HEK293 (cell line): ENCODE data around the gene LYPD6B.

Experiments used
- CTCF ChIA-PET: fragments of 350-600 bp; formaldehyde crosslinking; extraction: SDS; loops from one replicate; lab custom pipeline; 2021; ENCODE audit warnings: antibody characterized with exemption; lab: Yijun Ruan, JAX
- POLR2A ChIA-PET: fragments of 300-600 bp; formaldehyde crosslinking; extraction: SDS; loops from one replicate; lab custom pipeline; 2020; ENCODE audit warnings: antibody characterized with exemption, inconsistent platforms; lab: Yijun Ruan, JAX
- H3K27ac ChIP-seq: fragments of 200-500 bp; sonication (Bioruptor generic); 2 replicates; pipeline ENCODE4 v1.5.1; 2014; ENCODE audit warnings: low read depth, low read length, control low read depth, inconsistent platforms; ENCODE audit errors: extremely low read depth
- H3K36me3 ChIP-seq, 2 experiments: fragments of 200-500 bp in 1 of 2; sonication (Bioruptor generic) in 1 of 2; 1 replicate in 1 of 2; 2 replicates in 1 of 2; pipeline ENCODE4 v1.5.1; 2014 to 2017; ENCODE audit warnings: inconsistent platforms in 2 of 2, low read length in 2 of 2; ENCODE audit not compliant: control insufficient read depth in 2 of 2, insufficient read depth in 1 of 2
- H3K4me1 ChIP-seq: fragments of 200-500 bp; sonication (Bioruptor generic); 2 replicates; pipeline ENCODE4 v1.5.1; 2014; ENCODE audit warnings: mild to moderate bottlenecking, low read length, inconsistent platforms; ENCODE audit not compliant: control insufficient read depth, insufficient read depth
- H3K4me3 ChIP-seq: 2 replicates; pipeline ENCODE4 v1.5.1; 2011; ENCODE audit warnings: low read depth, mild to moderate bottlenecking, control low read depth, low read length, moderate library complexity
- H3K9me3 ChIP-seq: fragments of 200-500 bp; sonication (Bioruptor generic); 2 replicates; pipeline ENCODE4 v1.5.1; 2014; ENCODE audit warnings: low read depth, low read length, inconsistent platforms; ENCODE audit not compliant: control insufficient read depth, insufficient read depth
- KLF16 ChIP-seq: fragments of 450-650 bp; formaldehyde crosslinking; IDR thresholded peaks from 2 replicates; pipeline ENCODE4 v1.5.1; 2017; ENCODE audit warnings: missing biosample characterization, missing genetic modification characterization
- SETDB1 ChIP-seq: IDR thresholded peaks from one replicate; pipeline ENCODE4 v1.6.1; 2017; ENCODE audit warnings: mild to moderate bottlenecking, low read length, moderate library complexity, mixed read lengths; ENCODE audit not compliant: insufficient read length
- SP3 ChIP-seq: fragments of 450-650 bp; formaldehyde crosslinking; IDR thresholded peaks from 2 replicates; pipeline ENCODE4 v1.5.1; 2016; ENCODE audit warnings: missing biosample characterization, missing genetic modification characterization
- ZBTB7A ChIP-seq: fragments of 450-650 bp; formaldehyde crosslinking; IDR thresholded peaks from 2 replicates; pipeline ENCODE4 v1.5.1; 2016; ENCODE audit warnings: low read depth, missing biosample characterization, missing genetic modification characterization
- ZBTB8A ChIP-seq: fragments of 450-650 bp; formaldehyde crosslinking; IDR thresholded peaks from 2 replicates; pipeline ENCODE4 v1.5.1; 2016; ENCODE audit warnings: missing biosample characterization, missing genetic modification characterization
- ZIC2 ChIP-seq: fragments of 450-650 bp; formaldehyde crosslinking; IDR thresholded peaks from 2 replicates; pipeline ENCODE4 v1.5.1; 2016; ENCODE audit warnings: missing biosample characterization, missing genetic modification characterization
- ZNF155 ChIP-seq: fragments of 450-650 bp; formaldehyde crosslinking; IDR thresholded peaks from 2 replicates; pipeline ENCODE4 v1.5.1; 2016; ENCODE audit warnings: missing biosample characterization, missing genetic modification characterization
- ZNF157 ChIP-seq: fragments of 450-650 bp; formaldehyde crosslinking; IDR thresholded peaks from 2 replicates; pipeline ENCODE4 v1.5.1; 2016; ENCODE audit warnings: missing biosample characterization, missing genetic modification characterization
- ZNF48 ChIP-seq: fragments of 450-650 bp; formaldehyde crosslinking; IDR thresholded peaks from 2 replicates; pipeline ENCODE4 v1.5.1; 2016; ENCODE audit warnings: missing biosample characterization, missing genetic modification characterization
- ZNF529 ChIP-seq: fragments of 450-650 bp; formaldehyde crosslinking; IDR thresholded peaks from 2 replicates; pipeline ENCODE4 v1.5.1; 2017; ENCODE audit warnings: missing genetic modification characterization, missing biosample characterization; ENCODE audit not compliant: insufficient replicate concordance
- ZNF768 ChIP-seq: fragments of 450-650 bp; formaldehyde crosslinking; IDR thresholded peaks from 2 replicates; pipeline ENCODE4 v1.5.1; 2018; ENCODE audit warnings: missing biosample characterization, mild to moderate bottlenecking, missing genetic modification characterization
- ZNF777 ChIP-seq: fragments of 450-650 bp; formaldehyde crosslinking; IDR thresholded peaks from 2 replicates; pipeline ENCODE4 v1.5.1; 2017; ENCODE audit warnings: missing biosample characterization, missing genetic modification characterization, borderline replicate concordance
- ZSCAN23 ChIP-seq: fragments of 450-650 bp; formaldehyde crosslinking; IDR thresholded peaks from 2 replicates; pipeline ENCODE4 v1.5.1; 2016; ENCODE audit warnings: missing biosample characterization, missing genetic modification characterization
- TF ChIP-seq, protein P1 (sequence below): fragments of 450-650 bp; formaldehyde crosslinking; IDR thresholded peaks from 2 replicates; pipeline ENCODE4 v1.5.1; 2016; ENCODE audit warnings: missing biosample characterization, missing genetic modification characterization
- TF ChIP-seq, protein P2 (sequence below): fragments of 450-650 bp; formaldehyde crosslinking; conservative IDR thresholded peaks from 2 replicates; pipeline ENCODE4 v1.5.1; 2016; ENCODE audit warnings: low read depth, missing biosample characterization, missing genetic modification characterization
- TF ChIP-seq, protein P3 (sequence below): fragments of 450-650 bp; formaldehyde crosslinking; IDR thresholded peaks from 2 replicates; pipeline ENCODE4 v1.5.1; 2017; ENCODE audit warnings: missing biosample characterization, missing genetic modification characterization

Gene LYPD6B

GRCh38 chr2:149042881-149043280 lies 4.4 kb downstream of the LYPD6B start:
- no peaks in the 10 kb centered on the region for H3K36me3 ChIP-seq
- CTCF ChIA-PET, result no interaction called here

GRCh38 chr2:149044500-149044899 lies 6.0 kb downstream of the LYPD6B start:
- Histone ChIP-seq H3K4me1 (no peaks in the 10 kb centered on the region), H3K36me3 (no peaks in the 10 kb centered on the region), H3K27ac (no peak overlapping the region), H3K4me3 (no peak overlapping the region), H3K9me3 (no peaks in the 10 kb centered on the region)
- TF ChIP-seq ZSCAN23 (tag by site-specific recombination) (no peak), KLF16 (tag by site-specific recombination) (no peak), ZBTB8A (tag by site-specific recombination) (no peak), ZNF155 (tag by site-specific recombination) (no peak), ZNF768 (tag by site-specific recombination) (no peak), SP3 (no peak), ZBTB7A (no peak), ZIC2 (tag by site-specific recombination) (no peak)
- TF ChIP-seq, protein P1, sequence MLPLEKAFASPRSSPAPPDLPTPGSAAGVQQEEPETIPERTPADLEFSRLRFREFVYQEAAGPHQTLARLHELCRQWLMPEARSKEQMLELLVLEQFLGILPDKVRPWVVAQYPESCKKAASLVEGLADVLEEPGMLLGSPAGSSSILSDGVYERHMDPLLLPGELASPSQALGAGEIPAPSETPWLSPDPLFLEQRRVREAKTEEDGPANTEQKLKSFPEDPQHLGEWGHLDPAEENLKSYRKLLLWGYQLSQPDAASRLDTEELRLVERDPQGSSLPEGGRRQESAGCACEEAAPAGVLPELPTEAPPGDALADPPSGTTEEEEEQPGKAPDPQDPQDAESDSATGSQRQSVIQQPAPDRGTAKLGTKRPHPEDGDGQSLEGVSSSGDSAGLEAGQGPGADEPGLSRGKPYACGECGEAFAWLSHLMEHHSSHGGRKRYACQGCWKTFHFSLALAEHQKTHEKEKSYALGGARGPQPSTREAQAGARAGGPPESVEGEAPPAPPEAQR (tag by site-specific recombination), result no peak
- CTCF ChIA-PET, result no interaction called here
- POLR2A ChIA-PET, result no interaction called here

More at GRCh38 chr2:149042881-149043280, 4.4 kb downstream of the LYPD6B start:
- POLR2A ChIA-PET, result no interaction called here
- Histone ChIP-seq H3K4me3 (no peak overlapping the region), H3K4me1 (no peaks in the 10 kb centered on the region), H3K27ac (no peak overlapping the region)
- TF ChIP-seq, protein P2, sequence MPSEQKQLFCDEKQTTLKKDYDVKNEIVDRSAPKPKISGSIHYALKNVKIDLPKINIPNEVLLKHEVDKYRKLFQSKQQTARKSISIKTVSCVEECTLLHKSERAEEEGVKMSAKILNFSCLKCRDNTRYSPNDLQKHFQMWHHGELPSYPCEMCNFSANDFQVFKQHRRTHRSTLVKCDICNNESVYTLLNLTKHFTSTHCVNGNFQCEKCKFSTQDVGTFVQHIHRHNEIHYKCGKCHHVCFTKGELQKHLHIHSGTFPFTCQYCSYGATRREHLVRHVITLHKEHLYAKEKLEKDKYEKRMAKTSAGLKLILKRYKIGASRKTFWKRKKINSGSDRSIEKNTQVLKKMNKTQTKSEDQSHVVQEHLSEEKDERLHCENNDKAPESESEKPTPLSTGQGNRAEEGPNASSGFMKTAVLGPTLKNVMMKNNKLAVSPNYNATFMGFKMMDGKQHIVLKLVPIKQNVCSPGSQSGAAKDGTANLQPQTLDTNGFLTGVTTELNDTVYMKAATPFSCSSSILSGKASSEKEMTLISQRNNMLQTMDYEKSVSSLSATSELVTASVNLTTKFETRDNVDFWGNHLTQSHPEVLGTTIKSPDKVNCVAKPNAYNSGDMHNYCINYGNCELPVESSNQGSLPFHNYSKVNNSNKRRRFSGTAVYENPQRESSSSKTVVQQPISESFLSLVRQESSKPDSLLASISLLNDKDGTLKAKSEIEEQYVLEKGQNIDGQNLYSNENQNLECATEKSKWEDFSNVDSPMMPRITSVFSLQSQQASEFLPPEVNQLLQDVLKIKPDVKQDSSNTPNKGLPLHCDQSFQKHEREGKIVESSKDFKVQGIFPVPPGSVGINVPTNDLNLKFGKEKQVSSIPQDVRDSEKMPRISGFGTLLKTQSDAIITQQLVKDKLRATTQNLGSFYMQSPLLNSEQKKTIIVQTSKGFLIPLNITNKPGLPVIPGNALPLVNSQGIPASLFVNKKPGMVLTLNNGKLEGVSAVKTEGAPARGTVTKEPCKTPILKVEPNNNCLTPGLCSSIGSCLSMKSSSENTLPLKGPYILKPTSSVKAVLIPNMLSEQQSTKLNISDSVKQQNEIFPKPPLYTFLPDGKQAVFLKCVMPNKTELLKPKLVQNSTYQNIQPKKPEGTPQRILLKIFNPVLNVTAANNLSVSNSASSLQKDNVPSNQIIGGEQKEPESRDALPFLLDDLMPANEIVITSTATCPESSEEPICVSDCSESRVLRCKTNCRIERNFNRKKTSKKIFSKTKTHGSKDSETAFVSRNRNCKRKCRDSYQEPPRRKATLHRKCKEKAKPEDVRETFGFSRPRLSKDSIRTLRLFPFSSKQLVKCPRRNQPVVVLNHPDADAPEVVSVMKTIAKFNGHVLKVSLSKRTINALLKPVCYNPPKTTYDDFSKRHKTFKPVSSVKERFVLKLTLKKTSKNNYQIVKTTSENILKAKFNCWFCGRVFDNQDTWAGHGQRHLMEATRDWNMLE (tag by site-specific recombination), result no peak
- TF ChIP-seq SETDB1 (no peak), ZNF529 (tag by site-specific recombination) (no peak)
- TF ChIP-seq, all 188 proteins: peak for 0
- no peaks in the 10 kb centered on the region for H3K9me3 ChIP-seq

- ChIA-PET POLR2A (no interaction called here), CTCF (interaction anchor here (0.7 to 1.4 kb wide), 2 partner anchors 8 to 9 kb away, joined by 3 to 4 read pairs; partner anchors contain the start of gene LYPD6B)
- Histone ChIP-seq H3K36me3 (no peaks in the 10 kb centered on the region), H3K4me3 (no peak overlapping the region), H3K27ac (no peak overlapping the region), H3K4me1 (no peaks in the 10 kb centered on the region), H3K9me3 (no peaks in the 10 kb centered on the region)
- TF ChIP-seq ZNF157 (tag by site-specific recombination), result no peak
- TF ChIP-seq, protein P3, sequence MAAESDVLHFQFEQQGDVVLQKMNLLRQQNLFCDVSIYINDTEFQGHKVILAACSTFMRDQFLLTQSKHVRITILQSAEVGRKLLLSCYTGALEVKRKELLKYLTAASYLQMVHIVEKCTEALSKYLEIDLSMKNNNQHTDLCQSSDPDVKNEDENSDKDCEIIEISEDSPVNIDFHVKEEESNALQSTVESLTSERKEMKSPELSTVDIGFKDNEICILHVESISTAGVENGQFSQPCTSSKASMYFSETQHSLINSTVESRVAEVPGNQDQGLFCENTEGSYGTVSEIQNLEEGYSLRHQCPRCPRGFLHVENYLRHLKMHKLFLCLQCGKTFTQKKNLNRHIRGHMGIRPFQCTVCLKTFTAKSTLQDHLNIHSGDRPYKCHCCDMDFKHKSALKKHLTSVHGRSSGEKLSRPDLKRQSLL (tag by site-specific recombination), result no peak
- no peak for TF ChIP-seq ZNF777 (tag by site-specific recombination)
- TF ChIP-seq SETDB1, result peak; percentile 91
- no peak for TF ChIP-seq ZBTB8A (tag by site-specific recombination)
- no peak for TF ChIP-seq ZNF48 (tag by site-specific recombination)
Measured at GRCh38 chr2:149047118-149047517, 8.6 kb downstream of the LYPD6B start.
